GM13976 (cell line): ENCODE results near the gene ARHGAP10.

ENCODE experiments used
- DNase-seq: peaks from one replicate; pipeline ENCODE4 v3.0.0; 2012; ENCODE audit warnings: low spot score
- in situ Hi-C: fragments of 300-500 bp; cut with MboI; formaldehyde crosslinking; loops from one replicate; pipeline ENCODE4 v1.12.0; 2022; ENCODE audit warnings: low sequenced_read_pairs, mixed read lengths, inconsistent platforms; ENCODE audit not compliant: unreplicated experiment
- TF ChIP-seq, protein P1 (sequence below): IDR thresholded peaks from 2 replicates; pipeline ENCODE4 v1.5.1; 2012; ENCODE audit warnings: borderline replicate concordance, mild to moderate bottlenecking; ENCODE audit not compliant: insufficient read depth; ENCODE audit errors: extremely low read depth, missing control alignments, control extremely low read depth

Gene ARHGAP10

DNA sequence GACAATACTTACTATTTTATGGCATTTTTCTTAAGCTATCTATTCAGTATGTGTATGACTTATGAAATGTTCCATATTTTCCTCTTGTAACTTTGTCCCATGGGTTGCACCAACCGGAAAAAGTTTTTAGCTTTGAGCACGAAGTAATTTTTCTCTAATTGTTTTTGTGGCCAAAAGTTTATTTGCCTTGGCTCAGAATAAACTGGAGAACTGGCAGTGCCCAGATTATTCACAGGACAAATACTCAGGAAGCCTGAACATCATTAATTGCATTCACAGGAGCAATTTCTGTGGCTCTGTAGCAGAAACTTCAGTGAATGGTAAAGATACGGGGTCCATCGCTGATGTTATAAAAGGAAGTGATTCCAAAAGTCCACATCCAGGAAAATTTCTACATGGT is 184.5 kb downstream of the ARHGAP10 start:
- DNase-seq: no peak
- TF ChIP-seq, protein P1, sequence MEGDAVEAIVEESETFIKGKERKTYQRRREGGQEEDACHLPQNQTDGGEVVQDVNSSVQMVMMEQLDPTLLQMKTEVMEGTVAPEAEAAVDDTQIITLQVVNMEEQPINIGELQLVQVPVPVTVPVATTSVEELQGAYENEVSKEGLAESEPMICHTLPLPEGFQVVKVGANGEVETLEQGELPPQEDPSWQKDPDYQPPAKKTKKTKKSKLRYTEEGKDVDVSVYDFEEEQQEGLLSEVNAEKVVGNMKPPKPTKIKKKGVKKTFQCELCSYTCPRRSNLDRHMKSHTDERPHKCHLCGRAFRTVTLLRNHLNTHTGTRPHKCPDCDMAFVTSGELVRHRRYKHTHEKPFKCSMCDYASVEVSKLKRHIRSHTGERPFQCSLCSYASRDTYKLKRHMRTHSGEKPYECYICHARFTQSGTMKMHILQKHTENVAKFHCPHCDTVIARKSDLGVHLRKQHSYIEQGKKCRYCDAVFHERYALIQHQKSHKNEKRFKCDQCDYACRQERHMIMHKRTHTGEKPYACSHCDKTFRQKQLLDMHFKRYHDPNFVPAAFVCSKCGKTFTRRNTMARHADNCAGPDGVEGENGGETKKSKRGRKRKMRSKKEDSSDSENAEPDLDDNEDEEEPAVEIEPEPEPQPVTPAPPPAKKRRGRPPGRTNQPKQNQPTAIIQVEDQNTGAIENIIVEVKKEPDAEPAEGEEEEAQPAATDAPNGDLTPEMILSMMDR: no peak
- in situ Hi-C loops: no loop called here

DNA sequence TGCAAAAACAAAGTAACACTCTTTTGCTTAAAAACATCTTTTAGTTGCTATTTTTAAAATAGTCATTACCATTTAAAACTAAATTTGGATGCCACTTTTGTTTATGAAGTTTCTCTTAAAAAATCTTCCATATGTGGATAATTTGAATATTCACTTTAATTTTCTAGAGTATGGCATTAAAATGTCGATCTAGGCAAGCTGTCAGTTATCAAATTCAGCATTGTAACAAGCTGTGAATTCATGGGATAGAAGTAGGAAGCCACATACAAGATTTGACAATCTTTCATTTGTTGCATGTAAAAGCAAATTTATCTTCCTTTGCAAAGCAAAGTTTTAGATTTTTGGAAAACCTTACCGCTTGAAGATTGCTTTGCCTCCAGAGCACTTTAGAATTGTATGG is 191.5 kb downstream of the ARHGAP10 start:
- in situ Hi-C loops: no loop called here
- DNase-seq: no peak
- TF ChIP-seq, protein P1: no peak

DNA sequence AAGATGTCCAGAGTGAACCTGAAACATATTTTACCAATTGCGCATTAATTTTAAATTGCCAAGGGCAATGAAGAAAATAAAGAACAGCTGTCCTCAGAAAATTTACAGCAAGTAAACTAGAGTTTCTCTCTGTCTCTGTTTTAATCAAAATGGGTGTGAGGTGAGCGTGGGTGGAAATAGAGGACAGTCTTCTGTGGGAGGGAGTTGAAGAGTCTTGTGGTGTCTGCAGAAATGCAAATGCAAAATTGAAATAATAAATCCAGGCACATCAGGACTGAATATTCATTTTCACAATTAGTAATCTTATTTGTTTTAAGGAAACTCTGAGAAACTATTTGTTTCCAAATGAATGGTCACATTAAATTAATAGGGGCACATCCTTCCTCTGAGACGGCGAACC is 192.0 kb downstream of the ARHGAP10 start:
- TF ChIP-seq, protein P1: no peak
- peak; percentile 30 for DNase-seq
- in situ Hi-C loops: no loop called here

DNA sequence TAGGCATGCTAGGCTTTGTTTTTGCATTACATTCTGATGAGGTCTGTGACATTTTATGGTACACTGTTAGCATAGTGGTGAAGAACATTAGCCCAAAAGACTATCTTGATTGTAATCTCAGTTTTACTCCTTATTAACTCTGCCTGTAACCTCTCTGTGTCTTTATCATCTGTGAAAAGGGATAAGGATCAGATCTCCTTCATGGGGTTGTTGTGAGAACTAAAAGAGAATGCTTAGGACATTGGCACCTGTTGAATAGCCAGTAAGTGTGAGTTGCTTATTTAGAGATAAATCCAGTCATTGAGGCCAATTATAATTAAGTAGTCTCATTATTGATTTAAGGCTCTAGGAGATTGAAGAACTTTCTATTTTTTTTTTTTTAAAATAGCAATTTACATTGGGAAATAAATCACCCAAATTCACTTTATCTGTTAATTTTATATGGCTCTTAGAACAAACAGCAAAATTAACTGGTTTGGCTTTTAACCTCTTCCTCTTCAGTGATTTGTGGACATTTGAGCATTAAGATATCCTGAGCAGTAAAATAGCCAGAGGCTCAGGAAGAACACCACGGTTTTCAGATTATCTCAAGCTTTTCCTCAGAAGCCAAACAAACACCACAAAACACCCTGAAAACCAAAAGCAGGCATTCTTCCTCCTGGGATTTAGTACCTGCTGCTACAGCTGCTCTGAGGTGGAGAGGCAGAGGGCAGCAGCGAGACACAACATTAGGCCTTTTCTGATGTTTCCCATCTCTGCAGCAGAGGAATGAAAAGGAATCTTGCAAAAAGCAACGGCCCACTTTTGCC is 192.9 kb downstream of the ARHGAP10 start:
- DNase-seq: no peak
- in situ Hi-C loops: no loop called here
- TF ChIP-seq, protein P1: peak; percentile 69

DNA sequence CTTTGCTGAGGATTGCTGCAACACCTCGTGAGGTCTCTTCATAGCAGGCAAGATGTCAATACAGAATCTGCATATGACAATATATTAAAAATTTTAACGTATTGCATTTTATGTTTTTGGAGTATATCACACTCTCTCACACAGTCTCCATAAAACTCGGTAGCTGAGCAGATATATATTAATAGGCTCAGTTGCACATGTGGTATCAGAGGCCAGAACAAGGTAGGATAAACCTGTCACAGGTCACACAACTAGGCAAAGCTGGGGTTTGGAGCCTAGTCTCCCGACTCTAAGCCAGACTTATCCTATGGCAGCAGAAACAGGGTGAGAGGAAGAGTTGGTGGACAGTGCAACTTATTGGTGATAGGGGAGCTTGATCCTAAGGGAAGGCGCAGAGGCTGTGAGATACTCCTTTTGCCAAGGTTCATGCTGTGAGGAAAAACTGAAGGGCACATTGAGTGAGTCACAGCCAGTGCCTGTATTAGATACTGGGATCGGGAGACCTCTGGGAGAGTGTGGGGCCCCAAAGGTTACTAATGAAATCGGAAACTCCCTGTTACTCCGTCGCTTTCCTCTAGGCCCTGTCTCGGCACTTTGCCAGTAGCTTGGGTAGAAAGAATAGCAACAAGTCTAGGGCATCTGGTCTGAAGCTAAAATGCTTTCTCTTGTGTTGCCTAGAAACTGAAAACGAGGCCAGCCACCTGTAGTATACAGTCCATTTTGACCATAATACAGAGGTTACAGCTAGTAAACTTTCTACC is 195.7 kb downstream of the ARHGAP10 start:
- TF ChIP-seq, protein P1: no peak
- in situ Hi-C loops: no loop called here
- no peak for DNase-seq

DNA sequence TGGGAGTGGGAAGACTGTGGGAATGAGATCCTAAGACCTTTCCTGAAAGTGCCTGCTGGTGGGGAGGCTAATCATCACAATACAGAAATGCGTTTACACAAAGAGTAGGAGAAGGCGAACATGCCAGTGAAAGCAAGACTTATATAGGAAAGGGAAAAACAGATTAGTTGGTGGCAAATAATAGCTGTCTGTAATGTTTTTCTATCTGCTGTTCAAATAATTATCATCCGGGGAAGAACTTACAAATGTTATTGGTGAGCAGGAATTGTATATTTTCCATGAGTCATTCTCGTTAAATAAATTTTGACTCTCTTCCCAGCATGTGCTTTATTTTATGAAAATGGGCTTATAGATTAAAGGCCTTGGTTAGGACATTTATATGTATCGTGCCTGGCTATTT is 196.5 kb downstream of the ARHGAP10 start:
- TF ChIP-seq, protein P1: no peak
- DNase-seq: no peak
- in situ Hi-C loops: no loop called here
